Stimulated activated CD4-positive, alpha-beta T cell treated with anti-CD3 and anti-CD28 coated beads, Interleukin-1b, Interleukin-23, amount 100 ng/mL, for 1 hour (primary cell): Measurements from ENCODE around the gene RNF26.
A peak's percentile ranks its signal among the peaks of the same experiment; 100 is the strongest.
"Not testable (repeated sequence)": the region's sequence is repeated elsewhere in the genome, so short reads cannot be mapped to it uniquely, and the experiment has no call there.

Experiments
- DNase-seq, 2 donors: peaks; one replicate each; pipeline ENCODE4 v3.0.0-alpha.2; 2020; ENCODE audit warnings: low read depth in 2 of 2

Gene RNF26

GRCh38 chr11:119371778-119372182 lies 37.5 kb downstream of the RNF26 start:
- DNase-seq = no peak

- DNase-seq = no peak
Observed at GRCh38 chr11:119372260-119373058, 38.1 kb downstream of the RNF26 start.

GRCh38 chr11:119373059-119373920 lies 39.0 kb downstream of the RNF26 start:
- no peak for DNase-seq

- DNase-seq = no peak
Observed at GRCh38 chr11:119373921-119374631, 39.7 kb downstream of the RNF26 start.

GRCh38 chr11:119374632-119375336 lies 40.5 kb downstream of the RNF26 start:
- no peak for DNase-seq

- DNase-seq = no peak
Observed at GRCh38 chr11:119375337-119376196, 41.2 kb downstream of the RNF26 start.

GRCh38 chr11:119376197-119376847 lies 42.0 kb downstream of the RNF26 start:
- DNase-seq = no peak

GRCh38 chr11:119377112-119377901 lies 43.0 kb downstream of the RNF26 start:
- DNase-seq = no peak

- no peak for DNase-seq
Observed at GRCh38 chr11:119377961-119378667, 43.8 kb downstream of the RNF26 start.

GRCh38 chr11:119378851-119379465 lies 44.6 kb downstream of the RNF26 start:
- no peak for DNase-seq

- DNase-seq = no peak
Observed at GRCh38 chr11:119380160-119380826, 46.0 kb downstream of the RNF26 start.

GRCh38 chr11:119380827-119381180 lies 46.5 kb downstream of the RNF26 start:
- DNase-seq = no peak

- peak; percentile 87 to 97 for DNase-seq
Observed at GRCh38 chr11:119381181-119381988, 47.1 kb downstream of the RNF26 start, which contains the start of gene USP2. USP2 (minus strand) TSS chr11:119381690; CDS start chr11:119373480, 8,210 bp downstream.

- no peak for DNase-seq
Observed at GRCh38 chr11:119382101-119382500, 47.8 kb downstream of the RNF26 start.

GRCh38 chr11:119382513-119382912 lies 48.2 kb downstream of the RNF26 start:
- not testable (repeated sequence) for DNase-seq

GRCh38 chr11:119384332-119384731 lies 50.0 kb downstream of the RNF26 start:
- no peak for DNase-seq
